ENCODE results near the gene NCDN. TPM values are rescaled to one million over a fixed set of nuclear protein-coding genes. Genes with fewer than 3 reads are reported as not detected.

The NCDN gene
- total RNA-seq, 4 donors from 2014 or later: 8.7 to 16.8 (median 14.0) TPM

GRCh38 chr1:35611655-35612054, 54.1 kb downstream of the NCDN start:
- peaks cover 0 to 8% of the 10 kb centered on the region in 2 donors for H3K4me1 ChIP-seq
- intact Hi-C loops (cut with DNase I; ENCODE audit: low total_unique reads): no loop called here
- H3K9me3 ChIP-seq: no peaks in the 10 kb centered on the region
- H3K27ac ChIP-seq: no peak overlapping the region
- ATAC-seq (no peak), DNase-seq (no peak)
- in situ Hi-C loops (cut with MboI; ENCODE audit: low sequenced_read_pairs in 4 of 4): no loop called here
- TF ChIP-seq POLR2A (IDR thresholded peaks at IDR 0.05): no peak
- TF ChIP-seq, protein P1, sequence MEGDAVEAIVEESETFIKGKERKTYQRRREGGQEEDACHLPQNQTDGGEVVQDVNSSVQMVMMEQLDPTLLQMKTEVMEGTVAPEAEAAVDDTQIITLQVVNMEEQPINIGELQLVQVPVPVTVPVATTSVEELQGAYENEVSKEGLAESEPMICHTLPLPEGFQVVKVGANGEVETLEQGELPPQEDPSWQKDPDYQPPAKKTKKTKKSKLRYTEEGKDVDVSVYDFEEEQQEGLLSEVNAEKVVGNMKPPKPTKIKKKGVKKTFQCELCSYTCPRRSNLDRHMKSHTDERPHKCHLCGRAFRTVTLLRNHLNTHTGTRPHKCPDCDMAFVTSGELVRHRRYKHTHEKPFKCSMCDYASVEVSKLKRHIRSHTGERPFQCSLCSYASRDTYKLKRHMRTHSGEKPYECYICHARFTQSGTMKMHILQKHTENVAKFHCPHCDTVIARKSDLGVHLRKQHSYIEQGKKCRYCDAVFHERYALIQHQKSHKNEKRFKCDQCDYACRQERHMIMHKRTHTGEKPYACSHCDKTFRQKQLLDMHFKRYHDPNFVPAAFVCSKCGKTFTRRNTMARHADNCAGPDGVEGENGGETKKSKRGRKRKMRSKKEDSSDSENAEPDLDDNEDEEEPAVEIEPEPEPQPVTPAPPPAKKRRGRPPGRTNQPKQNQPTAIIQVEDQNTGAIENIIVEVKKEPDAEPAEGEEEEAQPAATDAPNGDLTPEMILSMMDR (IDR thresholded peaks at IDR 0.05 in 4 of 5, conservative IDR thresholded peaks at IDR 0.05 in 1 of 5): no peak
- peaks cover 0 to 29% of the 10 kb centered on the region in 2 donors for H3K36me3 ChIP-seq
- no peak overlapping the region for H3K4me3 ChIP-seq
- no peaks in the 10 kb centered on the region for H3K27me3 ChIP-seq

GRCh38 chr1:35615440-35615839, 57.8 kb downstream of the NCDN start:
- DNase-seq: no peak
- in situ Hi-C loops (cut with MboI; ENCODE audit: low sequenced_read_pairs in 4 of 4) (no loop called here), intact Hi-C loops (cut with DNase I; ENCODE audit: low total_unique reads) (no loop called here)
- Histone ChIP-seq H3K4me3 (no peak overlapping the region), H3K36me3 (no peaks in the 10 kb centered on the region), H3K4me1 (peaks cover 0 to 8% of the 10 kb centered on the region in 2 donors), H3K27ac (no peak overlapping the region), H3K27me3 (no peaks in the 10 kb centered on the region), H3K9me3 (no peaks in the 10 kb centered on the region)
- TF ChIP-seq POLR2A (IDR thresholded peaks at IDR 0.05): no peak
- TF ChIP-seq, protein P1 (IDR thresholded peaks at IDR 0.05 in 4 of 5, conservative IDR thresholded peaks at IDR 0.05 in 1 of 5): no peak
- no peak for ATAC-seq

Other genes starting within 250 kb of the NCDN start
- 10 to 100 TPM; 44.4 to 85.0 (median 69.2) TPM for gene KIAA0319L, start 396 bp upstream of the NCDN start, total RNA-seq
- not detected for gene TFAP2E, start 15.5 kb downstream of the NCDN start, total RNA-seq
- gene PSMB2, start 83.7 kb downstream of the NCDN start, total RNA-seq: 100 to 1,000 TPM in 1 of 4 donors, 10 to 100 TPM in 3; 65.2 to 119 (median 89.9) TPM
- 10 to 100 TPM; 10.1 to 16.7 (median 11.3) TPM for gene C1orf216, start 161.1 kb downstream of the NCDN start, total RNA-seq
- under 1 TPM in 2 of 4 donors, not detected in 2; 0.27 to 0.46 TPM for gene CLSPN, start 212.2 kb downstream of the NCDN start, total RNA-seq